22Rv1 (cell line): ENCODE measurements around the gene HEBP1.

ENCODE experiments used
- CTCF ChIP-seq: fragments of 450-650 bp; IDR thresholded peaks from 2 replicates; pipeline ENCODE4 v1.5.1; 2017; ENCODE audit warnings: mild to moderate bottlenecking
- ZFX ChIP-seq: fragments of 450-650 bp; IDR thresholded peaks from 2 replicates; pipeline ENCODE4 v1.6.1; 2017; ENCODE audit warnings: antibody characterized with exemption, borderline replicate concordance

DNA sequence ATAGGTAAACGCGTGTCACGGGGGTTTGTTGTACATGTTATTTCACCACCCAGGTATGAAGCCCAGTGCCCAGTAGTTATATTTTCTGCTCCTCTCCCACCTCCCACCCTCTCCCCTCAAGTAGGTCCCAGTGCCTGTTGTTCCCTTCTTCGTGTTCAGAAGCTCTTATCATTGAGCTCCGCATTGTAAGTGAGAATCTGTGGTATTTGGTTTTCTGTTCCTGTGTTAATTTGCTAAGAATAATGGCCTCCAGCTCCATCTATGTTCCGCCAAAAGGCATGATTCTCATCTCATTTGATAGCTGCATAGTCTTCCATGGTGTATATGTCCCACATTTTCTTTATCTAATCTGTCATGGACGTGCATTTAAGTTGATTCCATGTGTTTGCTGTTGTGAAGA is 41.2 kb downstream of the HEBP1 start:
- TF ChIP-seq CTCF: no peak
- no peak for TF ChIP-seq ZFX
